ENCODE measurements around the gene LRP5.
"Not testable (repeated sequence)": the region's sequence is repeated elsewhere in the genome, so short reads cannot be mapped to it uniquely, and the experiment has no call there.

GRCh38 chr11:68458340-68458739 is 145.9 kb downstream of the LRP5 start:
- TF ChIP-seq, protein P1, sequence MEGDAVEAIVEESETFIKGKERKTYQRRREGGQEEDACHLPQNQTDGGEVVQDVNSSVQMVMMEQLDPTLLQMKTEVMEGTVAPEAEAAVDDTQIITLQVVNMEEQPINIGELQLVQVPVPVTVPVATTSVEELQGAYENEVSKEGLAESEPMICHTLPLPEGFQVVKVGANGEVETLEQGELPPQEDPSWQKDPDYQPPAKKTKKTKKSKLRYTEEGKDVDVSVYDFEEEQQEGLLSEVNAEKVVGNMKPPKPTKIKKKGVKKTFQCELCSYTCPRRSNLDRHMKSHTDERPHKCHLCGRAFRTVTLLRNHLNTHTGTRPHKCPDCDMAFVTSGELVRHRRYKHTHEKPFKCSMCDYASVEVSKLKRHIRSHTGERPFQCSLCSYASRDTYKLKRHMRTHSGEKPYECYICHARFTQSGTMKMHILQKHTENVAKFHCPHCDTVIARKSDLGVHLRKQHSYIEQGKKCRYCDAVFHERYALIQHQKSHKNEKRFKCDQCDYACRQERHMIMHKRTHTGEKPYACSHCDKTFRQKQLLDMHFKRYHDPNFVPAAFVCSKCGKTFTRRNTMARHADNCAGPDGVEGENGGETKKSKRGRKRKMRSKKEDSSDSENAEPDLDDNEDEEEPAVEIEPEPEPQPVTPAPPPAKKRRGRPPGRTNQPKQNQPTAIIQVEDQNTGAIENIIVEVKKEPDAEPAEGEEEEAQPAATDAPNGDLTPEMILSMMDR (IDR thresholded peaks at IDR 0.05; ENCODE audit: poor library complexity): not testable (repeated sequence)
- not testable (repeated sequence) for TF ChIP-seq EZH2phosphoT487 (IDR thresholded peaks at IDR 0.05; ENCODE audit: low read depth, severe bottlenecking, unreplicated experiment)
